Transverse colon (tissue), 4 donors: Measurements from ENCODE around the gene FLVCR2. TPM values are rescaled to one million over a fixed set of nuclear protein-coding genes. Genes with fewer than 3 reads are reported as not detected.

Experiments
- DNase-seq: peaks from one replicate; pipeline ENCODE4 v3.0.0-alpha.2; 2019
- H3K27ac ChIP-seq, 4 donors: fragments of 200-600 bp; sonication (generic); 2 replicates each; pipeline ENCODE4 v1.5.1; 2016 to 2018; ENCODE audit warnings: inconsistent platforms in 4 of 4
- H3K27me3 ChIP-seq: fragments of 200-600 bp; sonication (generic); 2 replicates; pipeline ENCODE4 v1.5.1; 2017; ENCODE audit warnings: inconsistent platforms
- H3K36me3 ChIP-seq, 4 donors: fragments of 200-600 bp; sonication (generic); 2 replicates each; pipeline ENCODE4 v1.5.1; 2017 to 2019; ENCODE audit warnings: inconsistent platforms in 4 of 4
- H3K4me1 ChIP-seq, 4 donors: fragments of 200-600 bp; sonication (generic); 2 replicates each; pipeline ENCODE4 v1.5.1; 2017 to 2020; ENCODE audit warnings: inconsistent platforms in 4 of 4
- H3K4me3 ChIP-seq, 4 donors: fragments of 200-600 bp; sonication (generic); 1 replicate in 1 of 4; 2 replicates in 3 of 4; pipeline versions ENCODE4 v1.5.1 to v1.6.1; 2017 to 2019; ENCODE audit warnings: inconsistent platforms in 4 of 4
- H3K9me3 ChIP-seq, 2 donors: fragments of 200-600 bp; sonication (generic); 2 replicates each; pipeline ENCODE4 v1.5.1; 2017 to 2019; ENCODE audit warnings: inconsistent platforms in 2 of 2
- EP300 ChIP-seq: sonication (generic); formaldehyde crosslinking; IDR thresholded peaks from one replicate; pipeline ENCODE4 v1.6.1; 2017; ENCODE audit warnings: antibody characterized with exemption, low read depth
- POLR2A ChIP-seq: fragments of 450-650 bp; IDR thresholded peaks from one replicate; pipeline ENCODE4 v1.6.1; 2016; ENCODE audit warnings: antibody characterized with exemption, mild to moderate bottlenecking, moderate library complexity
- POLR2AphosphoS5 ChIP-seq, 3 donors: sonication (generic); formaldehyde crosslinking; IDR thresholded peaks; one replicate each; pipeline ENCODE4 v1.6.1; 2016; ENCODE audit warnings: antibody characterized with exemption in 3 of 3
- WGBS, 2 donors: methylation state at CpG; one replicate each; pipeline ENCODE4 v1.1.5; 2018; ENCODE audit warnings: low coverage in 1 of 2; 5-methylcytosine and 5-hydroxymethylcytosine counted together
- in situ Hi-C, 4 donors: fragments of 200-750 bp; cut with MboI; loops; one replicate each; pipeline versions ENCODE4 v1.15.0 to v1.15.1; 2017; ENCODE audit warnings: low sequenced_read_pairs in 3 of 4, low pct_ligation_motif_present in 1 of 4, low pct_unique_long_range_greater_than_20kb in 1 of 4
- intact Hi-C: fragments of 100-400 bp; cut with DNase I; formaldehyde crosslinking; loops from one replicate; pipeline ENCODE4 v1.15.1; 2023; ENCODE audit warnings: low total_unique reads
- total RNA-seq, 4 donors: library from RNA; depleted of rRNA; stranded (reverse); fragments of >200 nt; gene quantifications; one replicate each; pipeline ENCODE4 v1.1.0, GENCODE V29; 2016
- TF ChIP-seq, protein P1 (sequence below), 5 experiments: fragments of 200-600 bp in 3 of 5; fragments of 450-650 bp in 2 of 5; sonication (generic) in 3 of 5; IDR thresholded peaks; 1 replicate in 2 of 5; 2 replicates in 3 of 5; pipeline ENCODE4 v1.5.1; 2016 to 2017; ENCODE audit warnings: antibody characterized with exemption in 5 of 5, inconsistent platforms in 3 of 5, mild to moderate bottlenecking in 2 of 5, moderate library complexity in 1 of 5

FLVCR2 gene
- total RNA-seq, 4 donors from 2014 or later = 6.2 to 54.5 (median 45.0) TPM

DNA sequence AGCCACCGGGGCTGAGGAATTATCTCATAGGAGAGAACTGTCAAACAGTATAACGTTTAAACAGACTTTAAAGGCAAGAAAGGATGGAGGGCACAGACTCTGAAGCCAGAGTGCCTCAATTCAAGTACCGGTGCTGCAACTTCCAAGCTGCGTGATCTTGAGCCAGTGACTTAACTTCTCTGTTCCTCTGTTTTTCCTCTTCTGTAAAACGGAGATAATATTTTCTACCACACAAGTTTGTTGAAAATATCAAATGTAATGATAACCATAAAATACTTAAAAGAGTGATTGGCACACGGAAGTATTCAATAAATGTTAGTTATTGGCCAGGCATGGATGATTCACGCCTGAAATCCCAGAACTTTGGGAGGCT, 38.0 kb upstream of the FLVCR2 start:
- intact Hi-C loops = no loop called here
- H3K27ac ChIP-seq = no peak overlapping the region

DNA sequence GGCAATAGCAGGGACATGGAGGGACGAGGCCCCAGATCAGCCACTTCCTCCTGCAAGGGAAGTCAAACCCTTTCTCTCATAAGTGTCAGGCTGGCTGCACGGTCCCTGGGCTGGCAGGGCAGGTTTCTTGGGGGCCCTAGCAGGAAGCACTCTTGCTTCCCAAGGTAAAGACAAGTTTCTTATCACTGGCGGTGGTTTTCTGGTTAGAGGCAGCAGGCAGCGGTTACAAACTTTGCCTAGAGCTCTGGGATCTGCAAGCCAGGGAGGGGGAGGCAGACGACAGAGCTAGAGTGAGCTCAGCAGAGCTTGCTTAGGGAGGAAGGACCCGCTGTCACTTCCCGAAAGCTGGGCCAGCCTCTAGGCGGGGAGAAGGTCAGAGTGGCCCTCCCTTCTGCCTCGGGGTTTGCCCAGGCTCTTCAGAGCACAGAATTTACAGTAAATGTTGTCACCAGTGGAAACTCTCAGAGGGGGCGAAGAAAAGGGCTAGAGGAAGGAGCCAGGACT, 35.8 kb upstream of the FLVCR2 start:
- Histone ChIP-seq H3K4me3 (no peak overlapping the region), H3K9me3 (no peaks in the 10 kb centered on the region), H3K27ac (peak overlapping the region; percentile 37 to 74 (median 62)), H3K36me3 (no peaks in the 10 kb centered on the region), H3K4me1 (peaks cover 0 to 18% (median 6%) of the 10 kb centered on the region in 4 donors), H3K27me3 (no peaks in the 10 kb centered on the region)
- TF ChIP-seq POLR2AphosphoS5 (IDR thresholded peaks at IDR 0.05) (no peak), EP300 (peak; percentile 26)
- in situ Hi-C loops = no loop called here
- intact Hi-C loops = no loop called here
- WGBS, 2 donors = 31% methylated on average over 10 of the region's 10 CpGs; no CpG with 5 or more reads in 1 of the 2 donors
- DNase-seq = peak; percentile 64

More for the DNA sequence above, 38.0 kb upstream of the FLVCR2 start:
- Histone ChIP-seq H3K36me3 (no peaks in the 10 kb centered on the region), H3K9me3 (no peaks in the 10 kb centered on the region), H3K4me3 (no peak overlapping the region), H3K27me3 (no peaks in the 10 kb centered on the region), H3K4me1 (peaks cover 0 to 28% (median 9%) of the 10 kb centered on the region in 4 donors)
- WGBS, 2 donors = 46 to 55% methylated on average over 7 of the region's 7 CpGs
- no peak for DNase-seq
- TF ChIP-seq, protein P1, sequence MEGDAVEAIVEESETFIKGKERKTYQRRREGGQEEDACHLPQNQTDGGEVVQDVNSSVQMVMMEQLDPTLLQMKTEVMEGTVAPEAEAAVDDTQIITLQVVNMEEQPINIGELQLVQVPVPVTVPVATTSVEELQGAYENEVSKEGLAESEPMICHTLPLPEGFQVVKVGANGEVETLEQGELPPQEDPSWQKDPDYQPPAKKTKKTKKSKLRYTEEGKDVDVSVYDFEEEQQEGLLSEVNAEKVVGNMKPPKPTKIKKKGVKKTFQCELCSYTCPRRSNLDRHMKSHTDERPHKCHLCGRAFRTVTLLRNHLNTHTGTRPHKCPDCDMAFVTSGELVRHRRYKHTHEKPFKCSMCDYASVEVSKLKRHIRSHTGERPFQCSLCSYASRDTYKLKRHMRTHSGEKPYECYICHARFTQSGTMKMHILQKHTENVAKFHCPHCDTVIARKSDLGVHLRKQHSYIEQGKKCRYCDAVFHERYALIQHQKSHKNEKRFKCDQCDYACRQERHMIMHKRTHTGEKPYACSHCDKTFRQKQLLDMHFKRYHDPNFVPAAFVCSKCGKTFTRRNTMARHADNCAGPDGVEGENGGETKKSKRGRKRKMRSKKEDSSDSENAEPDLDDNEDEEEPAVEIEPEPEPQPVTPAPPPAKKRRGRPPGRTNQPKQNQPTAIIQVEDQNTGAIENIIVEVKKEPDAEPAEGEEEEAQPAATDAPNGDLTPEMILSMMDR (IDR thresholded peaks at IDR 0.05) = no peak
- TF ChIP-seq POLR2A (no peak), POLR2AphosphoS5 (IDR thresholded peaks at IDR 0.05) (no peak), EP300 (no peak)
- in situ Hi-C loops = no loop called here

DNA sequence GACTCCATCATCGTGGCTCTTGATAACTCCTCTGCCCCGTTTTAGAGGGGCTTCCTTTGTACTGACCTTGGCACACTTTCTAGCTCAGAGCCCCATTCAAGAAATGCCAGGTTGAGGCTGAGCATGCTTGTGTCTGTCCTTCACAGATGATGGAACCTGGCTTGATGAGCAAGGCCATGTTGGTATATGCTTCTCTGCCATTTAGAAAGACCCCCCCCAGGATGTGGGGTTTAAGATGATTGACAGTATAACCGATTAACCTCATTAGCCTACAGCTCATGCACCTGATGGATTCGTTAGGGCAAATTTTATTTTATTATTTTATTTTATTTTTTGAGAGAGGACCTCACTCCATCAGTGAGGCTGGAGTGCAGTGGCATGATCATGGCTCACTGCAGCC, 35.2 kb upstream of the FLVCR2 start:
- H3K27ac ChIP-seq = peak overlapping the region; percentile 37 to 74 (median 62)
- in situ Hi-C loops = no loop called here
- TF ChIP-seq POLR2AphosphoS5 (IDR thresholded peaks at IDR 0.05) (no peak), EP300 (no peak), POLR2A (no peak)
- TF ChIP-seq, protein P1 (IDR thresholded peaks at IDR 0.05) = no peak
- intact Hi-C loops = no loop called here
- H3K4me3 ChIP-seq = no peak overlapping the region
- peaks cover 0 to 19% (median 6%) of the 10 kb centered on the region in 4 donors for H3K4me1 ChIP-seq
- no peaks in the 10 kb centered on the region for H3K9me3 ChIP-seq
- DNase-seq = no peak
- no peaks in the 10 kb centered on the region for H3K36me3 ChIP-seq
- WGBS, 2 donors = 53 to 67% methylated on average over 2 to 4 of the region's 4 CpGs
- H3K27me3 ChIP-seq = no peaks in the 10 kb centered on the region

DNA sequence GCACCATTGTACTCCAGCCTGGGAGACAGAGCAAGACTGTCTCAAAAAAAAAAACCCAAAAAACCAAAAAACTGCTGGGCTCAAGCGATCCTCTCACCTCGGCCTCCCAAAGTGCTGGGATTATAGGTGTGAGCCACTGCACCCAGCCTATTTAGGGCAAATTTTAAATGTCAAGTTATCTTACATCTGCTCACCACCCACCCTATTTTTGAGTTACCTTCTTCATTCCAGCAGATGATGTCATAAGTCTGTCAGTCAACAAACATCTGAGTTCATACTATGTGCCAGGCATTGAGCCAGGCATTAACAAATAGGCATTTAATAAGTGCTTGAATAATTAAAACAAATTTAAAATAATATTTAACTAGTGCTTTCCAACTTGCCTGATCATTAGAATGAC, 34.6 kb upstream of the FLVCR2 start:
- TF ChIP-seq POLR2A = no peak
- TF ChIP-seq EP300 = no peak
- no peak for TF ChIP-seq POLR2AphosphoS5 (IDR thresholded peaks at IDR 0.05)
- TF ChIP-seq, protein P1 (IDR thresholded peaks at IDR 0.05) = no peak
- intact Hi-C loops = no loop called here
- WGBS, 2 donors = 78 to 88% methylated on average over 2 of the region's 2 CpGs
- Histone ChIP-seq H3K27me3 (no peaks in the 10 kb centered on the region), H3K4me1 (peaks cover 0 to 24% (median 6%) of the 10 kb centered on the region in 4 donors), H3K27ac (peak overlapping the region in 1 of 4 donors; percentile 37), H3K36me3 (no peaks in the 10 kb centered on the region), H3K9me3 (no peaks in the 10 kb centered on the region), H3K4me3 (no peak overlapping the region)
- no peak for DNase-seq
- in situ Hi-C loops = no loop called here

DNA sequence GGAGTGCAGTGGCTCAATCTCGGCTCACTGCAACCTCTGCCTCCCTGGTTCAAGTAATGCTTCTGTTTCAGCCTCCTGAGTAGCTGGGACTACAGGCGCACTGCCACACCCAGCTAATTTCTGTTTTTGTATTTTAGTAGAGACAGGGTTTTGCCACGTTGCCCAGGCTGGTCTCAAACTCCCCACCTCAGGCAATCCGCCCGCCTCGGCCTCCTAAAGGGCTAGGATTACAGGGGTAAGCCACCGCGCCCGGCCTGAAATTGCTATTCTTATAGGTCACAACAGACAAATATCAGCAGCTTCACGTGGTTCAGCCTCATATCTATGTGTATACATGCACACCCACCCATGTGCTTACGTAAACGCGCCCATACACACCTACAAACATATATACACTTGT, 32.5 kb upstream of the FLVCR2 start:
- Histone ChIP-seq H3K4me3 (no peak overlapping the region), H3K27me3 (no peaks in the 10 kb centered on the region), H3K9me3 (no peaks in the 10 kb centered on the region), H3K4me1 (peaks cover 0 to 29% (median 6%) of the 10 kb centered on the region in 4 donors), H3K27ac (no peak overlapping the region), H3K36me3 (no peaks in the 10 kb centered on the region)
- DNase-seq = no peak
- in situ Hi-C loops = no loop called here
- WGBS, 2 donors = 82% methylated on average over 13 of the region's 13 CpGs; no CpG with 5 or more reads in 1 of the 2 donors
- intact Hi-C loops = no loop called here
- TF ChIP-seq, protein P1 (IDR thresholded peaks at IDR 0.05) = no peak
- TF ChIP-seq POLR2AphosphoS5 (IDR thresholded peaks at IDR 0.05) (no peak), POLR2A (no peak), EP300 (no peak)
